Gastroesophageal sphincter (tissue), 4 donors: ENCODE measurements around the gene KIFC1. TPM values are rescaled to one million over a fixed set of nuclear protein-coding genes. Genes with fewer than 3 reads are reported as not detected.
A peak's percentile ranks its signal among the peaks of the same experiment; 100 is the strongest.

ENCODE experiments used
- ATAC-seq: fragments of 150-250 bp; one replicate; pipeline ENCODE4 v1.9.1; 2016; ENCODE audit warnings: mild to moderate bottlenecking, moderate library complexity
- H3K27ac ChIP-seq, 4 donors: fragments of 200-600 bp; sonication (generic) in 3 of 4; 1 replicate in 3 of 4; 2 replicates in 1 of 4; pipeline ENCODE4 v1.5.1; 2016 to 2019
- H3K27me3 ChIP-seq: fragments of 200-600 bp; sonication (generic); one replicate; pipeline ENCODE4 v1.5.1; 2019
- H3K36me3 ChIP-seq, 2 donors: fragments of 200-600 bp; sonication (generic); one replicate each; pipeline ENCODE4 v1.5.1; 2019; ENCODE audit warnings: control low read depth in 1 of 2
- H3K4me1 ChIP-seq, 3 donors: fragments of 200-600 bp; sonication (generic); 1 replicate in 2 of 3; 2 replicates in 1 of 3; pipeline ENCODE4 v1.5.1; 2016 to 2019; ENCODE audit warnings: control low read depth in 2 of 3
- H3K4me3 ChIP-seq, 2 donors: fragments of 200-600 bp; sonication (generic); one replicate each; pipeline ENCODE4 v1.5.1; 2019; ENCODE audit warnings: mild to moderate bottlenecking in 1 of 2, moderate library complexity in 1 of 2
- H3K9me3 ChIP-seq, 3 donors: fragments of 200-600 bp; sonication (generic); one replicate each; pipeline ENCODE4 v1.5.1; 2017 to 2019; ENCODE audit warnings: control low read depth in 2 of 3
- EP300 ChIP-seq: sonication (generic); formaldehyde crosslinking; IDR thresholded peaks from one replicate; pipeline ENCODE4 v1.6.1; 2017; ENCODE audit warnings: antibody characterized with exemption, mild to moderate bottlenecking
- POLR2A ChIP-seq, 2 donors: fragments of 450-650 bp; IDR thresholded peaks; one replicate each; pipeline ENCODE4 v1.6.1; 2017; ENCODE audit warnings: antibody characterized with exemption in 2 of 2, mild to moderate bottlenecking in 2 of 2, moderate library complexity in 1 of 2
- POLR2AphosphoS5 ChIP-seq: sonication (generic); formaldehyde crosslinking; IDR thresholded peaks from one replicate; pipeline ENCODE4 v1.6.1; 2017; ENCODE audit warnings: antibody characterized with exemption
- WGBS, 2 donors: methylation state at CpG; one replicate each; pipeline ENCODE4 v1.1.5; 2018; ENCODE audit warnings: low coverage in 1 of 2; 5-methylcytosine and 5-hydroxymethylcytosine counted together
- total RNA-seq, 4 donors: library from RNA; depleted of rRNA; stranded (reverse); fragments of >200 nt; gene quantifications; one replicate each; pipeline ENCODE4 v1.1.0, GENCODE V29; 2016
- TF ChIP-seq, protein P1 (sequence below), 4 experiments: fragments of 200-600 bp in 2 of 4; fragments of 450-650 bp in 2 of 4; sonication (generic) in 1 of 4; IDR thresholded peaks; one replicate each; pipeline ENCODE4 v1.5.1; 2017 to 2019; ENCODE audit warnings: antibody characterized with exemption in 4 of 4, mild to moderate bottlenecking in 2 of 4, moderate library complexity in 2 of 4

Gene KIFC1
- total RNA-seq, 4 donors from 2014 or later: 0.67 to 0.79 TPM; not detected in 2

DNA sequence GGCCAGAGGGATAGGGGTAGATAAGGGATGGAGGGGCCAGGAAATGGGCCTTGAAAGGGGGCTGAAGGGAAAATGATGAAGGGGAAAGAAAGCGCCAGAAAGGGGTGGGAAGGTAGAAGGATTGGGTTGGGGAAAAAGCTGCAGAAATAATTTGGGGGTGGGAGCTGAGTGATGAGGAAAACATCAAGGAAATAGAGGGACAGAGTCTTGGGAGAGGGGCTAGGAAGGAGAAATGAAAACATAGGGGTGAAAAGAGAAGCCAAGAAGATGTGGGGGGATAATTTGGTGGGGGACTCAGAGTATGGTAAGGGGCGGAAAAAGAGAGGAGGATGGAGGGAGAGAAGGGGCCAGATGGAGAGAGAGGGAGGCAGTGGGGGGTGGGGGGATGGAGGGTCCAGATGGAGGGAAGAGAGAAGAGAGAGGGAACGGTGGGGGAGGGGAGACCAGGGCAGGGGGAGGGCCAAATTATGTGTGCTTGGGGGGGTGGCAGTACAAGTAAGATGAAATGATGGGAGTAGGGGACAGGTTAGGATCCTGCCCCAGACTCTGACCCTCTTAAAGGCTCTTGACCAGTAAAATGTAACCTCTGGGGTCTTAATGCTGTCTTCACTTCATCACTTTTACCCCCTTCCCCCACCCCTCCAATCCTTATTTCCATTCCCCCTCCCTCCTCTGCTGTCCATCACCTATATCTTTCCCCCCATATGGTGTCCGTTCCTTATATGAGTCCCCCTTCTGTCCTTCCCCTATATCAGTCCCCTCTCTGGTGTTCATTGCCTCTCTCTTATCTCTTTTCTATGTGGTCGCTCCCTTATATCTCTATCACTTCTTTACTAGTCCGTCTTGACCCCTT, 29.1 kb downstream of the KIFC1 start:
- H3K4me3 ChIP-seq: peak overlapping the region; percentile 42 to 53
- TF ChIP-seq, protein P1, sequence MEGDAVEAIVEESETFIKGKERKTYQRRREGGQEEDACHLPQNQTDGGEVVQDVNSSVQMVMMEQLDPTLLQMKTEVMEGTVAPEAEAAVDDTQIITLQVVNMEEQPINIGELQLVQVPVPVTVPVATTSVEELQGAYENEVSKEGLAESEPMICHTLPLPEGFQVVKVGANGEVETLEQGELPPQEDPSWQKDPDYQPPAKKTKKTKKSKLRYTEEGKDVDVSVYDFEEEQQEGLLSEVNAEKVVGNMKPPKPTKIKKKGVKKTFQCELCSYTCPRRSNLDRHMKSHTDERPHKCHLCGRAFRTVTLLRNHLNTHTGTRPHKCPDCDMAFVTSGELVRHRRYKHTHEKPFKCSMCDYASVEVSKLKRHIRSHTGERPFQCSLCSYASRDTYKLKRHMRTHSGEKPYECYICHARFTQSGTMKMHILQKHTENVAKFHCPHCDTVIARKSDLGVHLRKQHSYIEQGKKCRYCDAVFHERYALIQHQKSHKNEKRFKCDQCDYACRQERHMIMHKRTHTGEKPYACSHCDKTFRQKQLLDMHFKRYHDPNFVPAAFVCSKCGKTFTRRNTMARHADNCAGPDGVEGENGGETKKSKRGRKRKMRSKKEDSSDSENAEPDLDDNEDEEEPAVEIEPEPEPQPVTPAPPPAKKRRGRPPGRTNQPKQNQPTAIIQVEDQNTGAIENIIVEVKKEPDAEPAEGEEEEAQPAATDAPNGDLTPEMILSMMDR (IDR thresholded peaks at IDR 0.05): no peak
- TF ChIP-seq EP300 (no peak), POLR2AphosphoS5 (no peak), POLR2A (IDR thresholded peaks at IDR 0.05) (no peak)
- peaks cover 9 to 78% (median 36%) of the 10 kb centered on the region in 3 donors for H3K4me1 ChIP-seq
- no peak for ATAC-seq
- no peaks in the 10 kb centered on the region for H3K9me3 ChIP-seq
- 51% methylated on average over 6 of the region's 6 CpGs; no CpG with 5 or more reads in 1 of the 2 donors for WGBS, 2 donors
- peak overlapping the region; percentile 68 to 98 (median 86) for H3K27ac ChIP-seq
- no peaks in the 10 kb centered on the region for H3K27me3 ChIP-seq
- peaks cover 0 to 4% of the 10 kb centered on the region in 2 donors for H3K36me3 ChIP-seq

DNA sequence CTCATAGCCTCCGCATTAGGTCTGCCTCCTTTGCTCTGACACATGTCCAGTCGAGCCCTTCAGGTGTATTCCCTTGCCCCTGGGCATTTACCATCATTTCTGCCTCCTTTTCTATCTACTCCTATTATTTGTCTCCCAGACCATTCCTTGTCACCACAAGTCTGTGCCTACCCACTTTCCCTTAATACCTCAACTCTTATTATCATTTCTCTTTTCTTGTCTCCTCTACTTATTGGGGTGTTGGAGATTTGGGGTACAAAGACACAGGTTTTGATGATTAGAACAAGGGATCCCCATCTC, 29.7 kb downstream of the KIFC1 start:
- TF ChIP-seq POLR2A (IDR thresholded peaks at IDR 0.05) (no peak), EP300 (no peak), POLR2AphosphoS5 (no peak)
- TF ChIP-seq, protein P1 (IDR thresholded peaks at IDR 0.05): no peak
- no peaks in the 10 kb centered on the region for H3K36me3 ChIP-seq
- no peak for ATAC-seq
- no peaks in the 10 kb centered on the region for H3K27me3 ChIP-seq
- peak overlapping the region in 2 of 4 donors; percentile 92 to 98 for H3K27ac ChIP-seq
- no peak overlapping the region for H3K4me3 ChIP-seq
- WGBS, 2 donors: 70% methylated on average over 2 of the region's 2 CpGs; no CpG with 5 or more reads in 1 of the 2 donors
- peaks cover 9 to 76% (median 35%) of the 10 kb centered on the region in 3 donors for H3K4me1 ChIP-seq
- H3K9me3 ChIP-seq: no peaks in the 10 kb centered on the region

DNA sequence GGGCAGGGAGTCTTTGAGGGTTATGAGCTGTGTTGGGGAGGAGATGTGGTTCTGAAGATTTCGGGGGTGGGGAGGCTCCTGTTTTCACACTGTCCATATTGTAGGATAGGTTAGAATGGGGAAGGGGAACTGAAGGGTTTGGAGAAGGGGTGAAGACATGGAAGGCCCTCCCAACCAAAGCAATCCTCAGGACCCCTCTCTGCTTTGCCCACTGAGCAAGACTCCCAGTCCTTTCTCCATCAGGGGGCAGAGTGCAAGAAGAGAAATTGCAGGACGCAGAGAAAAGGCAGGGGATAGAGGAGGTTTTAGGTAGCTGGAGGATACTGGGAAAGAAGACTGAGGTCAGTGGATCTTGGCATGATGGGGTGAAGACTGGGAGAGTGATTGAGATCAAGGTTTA, 32.2 kb downstream of the KIFC1 start:
- H3K27ac ChIP-seq: peak overlapping the region in 3 of 4 donors; percentile 92 to 99 (median 97)
- H3K4me1 ChIP-seq: peaks cover 8 to 77% (median 33%) of the 10 kb centered on the region in 3 donors
- 92% methylated on average over 2 of the region's 2 CpGs; no CpG with 5 or more reads in 1 of the 2 donors for WGBS, 2 donors
- TF ChIP-seq EP300: no peak
- no peak for TF ChIP-seq POLR2A (IDR thresholded peaks at IDR 0.05)
- TF ChIP-seq, protein P1 (IDR thresholded peaks at IDR 0.05): no peak
- TF ChIP-seq POLR2AphosphoS5: no peak
- H3K4me3 ChIP-seq: no peak overlapping the region
- H3K36me3 ChIP-seq: no peaks in the 10 kb centered on the region
- no peak for ATAC-seq
- H3K27me3 ChIP-seq: no peaks in the 10 kb centered on the region
- H3K9me3 ChIP-seq: no peaks in the 10 kb centered on the region

DNA sequence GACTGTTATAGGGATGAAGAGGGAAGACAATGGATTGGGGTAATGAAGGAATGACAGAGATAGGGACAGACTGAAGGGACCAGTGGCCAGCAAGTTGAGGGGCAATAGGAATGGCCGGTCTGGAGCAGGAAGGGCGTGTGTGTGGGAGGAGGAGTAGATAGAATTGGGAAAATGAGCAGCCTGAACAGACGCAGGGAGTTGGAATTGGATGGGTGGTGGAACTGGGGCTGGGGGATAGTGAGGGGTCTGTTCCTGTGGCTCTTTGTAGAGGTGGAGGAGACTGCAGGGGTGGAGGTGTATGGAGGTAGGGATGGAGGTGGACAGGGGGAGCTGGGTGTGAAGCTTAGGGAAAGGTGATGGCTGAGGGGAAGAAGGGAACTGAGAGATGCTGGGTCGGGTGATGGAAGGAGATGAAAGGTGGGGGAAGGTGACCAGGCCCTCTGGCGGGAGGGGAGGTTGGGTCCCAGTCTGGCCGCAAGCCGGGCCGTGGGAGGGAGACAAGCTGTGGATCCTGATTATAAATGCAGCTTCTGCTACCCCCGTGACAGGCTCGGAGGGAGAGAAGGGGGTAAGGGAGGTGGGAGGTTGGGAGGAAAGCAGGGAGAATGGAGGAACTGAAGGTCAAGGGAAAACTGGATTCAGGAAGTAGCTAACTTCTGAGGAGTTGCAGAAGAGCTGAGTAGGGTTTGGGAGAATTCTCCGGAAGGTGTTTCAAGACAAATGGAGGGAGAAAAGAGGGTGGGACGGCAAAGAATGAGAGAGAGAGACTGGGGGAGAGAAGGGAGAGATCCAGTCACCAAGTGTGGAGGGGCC, 33.4 kb downstream of the KIFC1 start:
- Histone ChIP-seq H3K4me3 (peak overlapping the region; percentile 68 to 75), H3K36me3 (no peaks in the 10 kb centered on the region), H3K4me1 (peaks cover 5 to 77% (median 33%) of the 10 kb centered on the region in 3 donors), H3K27me3 (no peaks in the 10 kb centered on the region), H3K27ac (peak overlapping the region; percentile 90 to 99 (median 94)), H3K9me3 (no peaks in the 10 kb centered on the region)
- TF ChIP-seq, protein P1 (IDR thresholded peaks at IDR 0.05): no peak
- no peak for TF ChIP-seq POLR2A (IDR thresholded peaks at IDR 0.05)
- no peak for TF ChIP-seq EP300
- TF ChIP-seq POLR2AphosphoS5: no peak
- 7 to 8% methylated on average over 11 to 12 of the region's 12 CpGs for WGBS, 2 donors
- ATAC-seq: no peak
